GM12878 (cell line): ENCODE results near the gene RXFP4. TPM values are rescaled to one million over a fixed set of nuclear protein-coding genes. Genes with fewer than 3 reads are reported as not detected.

ENCODE experiments used
- ATAC-seq: fragments of 200-7000 bp; cut with Tn5 transposase; 3 replicates; pipeline ENCODE4 v1.9.1; 2020; ENCODE audit warnings: mild to moderate bottlenecking, moderate library complexity
- BruUV-seq: library from RNA; stranded (reverse); fragments of 400-500 nt; replicated peaks from 2 replicates; lab custom pipeline; 2021; lab: Mats Ljungman, UMichigan
- CTCF ChIA-PET: fragments of 300-600 bp; sonication (Branson Sonifier 250); formaldehyde crosslinking; extraction: SDS; loops from one replicate; lab custom pipeline; 2021; ENCODE audit warnings: inconsistent platforms; lab: Yijun Ruan, JAX
- POLR2A ChIA-PET: fragments of 350-600 bp; formaldehyde crosslinking; extraction: SDS; loops from one replicate; lab custom pipeline; 2021; ENCODE audit warnings: inconsistent platforms; lab: Charles Lee
- RAD21 ChIA-PET: fragments of 300-600 bp; sonication (Branson Sonifier 250); formaldehyde crosslinking; loops from one replicate; lab custom pipeline; 2023; ENCODE audit warnings: antibody characterized with exemption; ENCODE audit not compliant: unreplicated experiment; lab: Charles Lee
- SMC1A ChIA-PET: fragments of 300-600 bp; sonication (Branson Sonifier 250); formaldehyde crosslinking; loops from one replicate; lab custom pipeline; 2023; ENCODE audit not compliant: unreplicated experiment, uncharacterized antibody; lab: Charles Lee
- DNase-seq: peaks from one replicate; pipeline ENCODE4 v3.0.0-alpha.2; 2011; ENCODE audit warnings: low read depth, low spot score
- FAIRE-seq: peaks from 3 replicates; lab custom pipeline; 2011; peaks lifted over from hg19 to GRCh38; lab: Jason Lieb, UNC
- H2AFZ ChIP-seq: 2 replicates; pipeline ENCODE4 v1.6.0; 2011; ENCODE audit warnings: low read depth, low read length, control low read depth; ENCODE audit not compliant: control insufficient read depth
- H3K27ac ChIP-seq: 2 replicates; pipeline ENCODE4 v1.5.1; 2011; ENCODE audit warnings: control low read depth; ENCODE audit not compliant: control insufficient read depth, insufficient read depth
- H3K27me3 ChIP-seq, 2 experiments: replicated peaks in 1 of 2; 2 replicates each; pipeline versions ENCODE4 v1.6.0 to v1.6.1; 2011; ENCODE audit warnings: low read length in 1 of 2; ENCODE audit not compliant: control insufficient read depth in 2 of 2, insufficient read depth in 2 of 2
- H3K36me3 ChIP-seq, 2 experiments: 2 replicates each; pipeline ENCODE4 v1.5.1; 2011; ENCODE audit warnings: low read length in 1 of 2; ENCODE audit not compliant: control insufficient read depth in 2 of 2, insufficient read depth in 2 of 2
- H3K4me1 ChIP-seq: 2 replicates; pipeline ENCODE4 v1.6.1; 2011; ENCODE audit warnings: mild to moderate bottlenecking, low read length, moderate library complexity, mixed read lengths; ENCODE audit not compliant: control insufficient read depth, insufficient read depth
- H3K4me2 ChIP-seq: 2 replicates; pipeline ENCODE4 v1.6.0; 2011; ENCODE audit warnings: control low read depth; ENCODE audit not compliant: control insufficient read depth, insufficient read depth
- H3K4me3 ChIP-seq: fragments of 200-600 bp; sonication (generic); 2 replicates; pipeline ENCODE4 v1.5.1; 2016
- H3K79me2 ChIP-seq: 2 replicates; pipeline ENCODE4 v1.6.0; 2011; ENCODE audit warnings: low read length; ENCODE audit not compliant: control insufficient read depth, insufficient read depth
- H3K9ac ChIP-seq: 2 replicates; pipeline ENCODE4 v1.8.0; 2011; ENCODE audit warnings: low read length, control low read depth, mixed read lengths; ENCODE audit not compliant: control insufficient read depth, insufficient read depth
- H3K9me3 ChIP-seq: replicated peaks from 3 replicates; pipeline ENCODE4 v1.5.1; 2011; ENCODE audit warnings: mild to moderate bottlenecking, low read length; ENCODE audit not compliant: control insufficient read depth, insufficient read depth
- H4K20me1 ChIP-seq: 2 replicates; pipeline ENCODE4 v1.6.0; 2011; ENCODE audit not compliant: control insufficient read depth, insufficient read depth
- IKZF2 ChIP-seq, 2 experiments: fragments of 450-650 bp; IDR thresholded peaks; 2 replicates each; pipeline ENCODE4 v1.6.1; 2017; ENCODE audit warnings: mild to moderate bottlenecking in 2 of 2, moderate library complexity in 2 of 2
- POLR2AphosphoS5 ChIP-seq: IDR thresholded peaks from 2 replicates; pipeline ENCODE4 v1.6.1; 2011; ENCODE audit warnings: mild to moderate bottlenecking, low read length, inconsistent platforms
- WGBS: methylation state at CpG from one replicate; pipeline ENCODE4 v1.1.6; 2016; ENCODE audit warnings: low lambda C conversion rate; ENCODE audit not compliant: insufficient replicate concordance, insufficient coverage; ENCODE audit errors: missing lambda C conversion rate; 5-methylcytosine and 5-hydroxymethylcytosine counted together
- in situ Hi-C: fragments of 300-500 bp; cut with MboI; formaldehyde crosslinking; loops from 9 replicates; pipeline ENCODE4 v1.14.3; 2018; ENCODE audit warnings: mixed read lengths
- intact Hi-C: fragments of 100-400 bp; cut with micrococcal nuclease; formaldehyde crosslinking; loops from one replicate; pipeline ENCODE4 v1.14.2; 2022; ENCODE audit not compliant: unreplicated experiment
- polyA plus RNA-seq, 11 experiments: library from polyadenylated mRNA; depleted of rRNA in 4 of 11; unstranded in 6 of 11; stranded (reverse) in 5 of 11; fragments of >200 nt; fragmentation: Nextera tagmentation in 4 of 11; fragmentation: Illumina TruSeq in 1 of 11; extraction: Ambion mirVana in 4 of 11; extraction: Trizol in 1 of 11; gene quantifications; 1 replicate in 1 of 11; 2 replicates in 10 of 11; pipeline versions ENCODE4 v1.2.1 to v1.2.3, GENCODE V29; 2011 to 2016; ENCODE audit warnings: inconsistent platforms in 2 of 11, missing spikeins in 2 of 11, low read depth in 1 of 11
- total RNA-seq, 4 experiments: library from RNA; depleted of rRNA in 3 of 4; stranded (reverse); fragments of >200 nt in 3 of 4; fragmentation: Illumina TruSeq in 1 of 4; extraction: Trizol in 1 of 4; gene quantifications; 2 replicates each; pipeline versions ENCODE4 v1.2.1 to v1.2.3, GENCODE V29; 2013 to 2021
- TF ChIP-seq, protein P1 (sequence below): fragments of 450-650 bp; IDR thresholded peaks from 2 replicates; pipeline ENCODE4 v1.6.1; 2017; ENCODE audit warnings: mild to moderate bottlenecking, moderate library complexity

RXFP4 gene
- total and polyA plus RNA-seq, 10 of the 15 experiments (the other 5 are each of a cell fraction or from before 2014, with no cell fraction given), result 0.10 to 0.40 (median 0.39) TPM; not detected in 7

DNA sequence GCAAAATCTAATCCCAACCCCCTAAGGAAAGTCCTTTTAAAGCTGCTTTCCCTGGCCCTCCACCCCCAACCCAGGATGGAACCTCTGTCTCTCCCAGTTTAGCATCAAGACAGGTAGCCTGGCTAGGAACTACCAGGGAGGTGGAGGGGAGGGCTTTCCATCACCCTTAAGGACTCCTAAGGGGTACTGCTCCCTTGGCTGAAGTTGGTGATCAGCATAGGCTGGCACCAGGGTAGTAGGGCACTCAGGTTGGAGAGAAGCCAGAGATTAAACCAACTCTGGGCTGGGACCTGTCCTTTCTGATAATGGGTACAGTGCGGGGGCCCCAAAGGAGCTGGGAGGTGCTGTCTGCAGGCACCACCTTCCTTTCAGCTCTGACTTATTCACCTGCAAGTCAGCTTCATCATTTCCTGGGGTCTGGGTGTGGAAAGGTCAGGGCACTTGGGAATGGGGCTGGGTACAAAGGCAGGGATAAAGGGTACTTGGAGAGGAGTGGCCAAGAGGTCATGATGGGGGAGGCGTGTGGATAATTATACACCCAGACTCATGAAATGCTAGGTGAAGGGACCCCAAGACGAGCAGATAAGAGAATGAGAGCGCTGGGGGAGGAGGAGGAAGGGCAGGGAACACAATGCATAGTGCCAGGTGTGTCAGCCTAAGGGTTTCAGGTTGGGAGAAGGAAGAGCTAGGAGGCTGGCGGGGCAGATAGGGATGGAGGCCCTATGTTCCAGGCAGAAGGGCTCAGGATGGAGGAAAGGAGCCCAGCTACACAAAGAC lies 35.7 kb downstream of the RXFP4 start:
- ATAC-seq (no peak), DNase-seq (no peak), FAIRE-seq (no peak)
- Histone ChIP-seq H3K79me2 (peaks cover 95% of the 10 kb centered on the region), H2AFZ (no peak overlapping the region), H3K9me3 (no peaks in the 10 kb centered on the region), H3K4me1 (peaks cover 26% of the 10 kb centered on the region), H3K4me2 (peak overlapping the region; percentile 86), H3K4me3 (peak overlapping the region; percentile 100), H3K27me3 (no peaks in the 10 kb centered on the region), H3K9ac (peak overlapping the region; percentile 95), H4K20me1 (peaks cover 4% of the 10 kb centered on the region; the same call in 1 of the 2 replicates), H3K27ac (peak overlapping the region; percentile 97), H3K36me3 (peaks cover 0 to 2% of the 10 kb centered on the region in 2 experiments; a peak in 1 of 4 replicates)
- intact Hi-C loops (loop anchor here (2.0 to 5.0 kb wide), 3 partner anchors 18 to 75 kb away; partner anchors contain the start of genes LAMTOR2 and UBQLN4), in situ Hi-C loops (no loop called here)
- ChIA-PET CTCF (interaction anchor here (0.7 to 14.7 kb wide), 20 partner anchors 10 to 120 kb away, joined by 3 to 227 read pairs (median 4); partner anchors contain the start of genes KHDC4 and RXFP4), SMC1A (interaction anchor here (0.6 to 16.7 kb wide), 16 partner anchors 9 to 446 kb away, joined by 3 to 229 read pairs (median 6); partner anchors contain the start of genes KHDC4, RXFP4 and SYT11), POLR2A (interaction anchor here (0.5 to 14.9 kb wide), 14 partner anchors 9 to 524 kb away, joined by 3 to 273 read pairs (median 6); partner anchors contain the start of genes KHDC4 and RXFP4), RAD21 (interaction anchor here (0.8 to 14.4 kb wide), 15 partner anchors 9 to 174 kb away, joined by 3 to 214 read pairs (median 13); partner anchors contain the start of genes KHDC4, RXFP4 and SYT11)
- BruUV-seq, result TSS peak; percentile 46
- TF ChIP-seq IKZF2 (IDR thresholded peaks at IDR 0.05), result peak in 1 of 2 experiments; percentile 26; a peak in 1 of 4 replicates
- TF ChIP-seq POLR2AphosphoS5, result peak; percentile 76; the same call in 1 of the 2 replicates
- TF ChIP-seq, protein P1, sequence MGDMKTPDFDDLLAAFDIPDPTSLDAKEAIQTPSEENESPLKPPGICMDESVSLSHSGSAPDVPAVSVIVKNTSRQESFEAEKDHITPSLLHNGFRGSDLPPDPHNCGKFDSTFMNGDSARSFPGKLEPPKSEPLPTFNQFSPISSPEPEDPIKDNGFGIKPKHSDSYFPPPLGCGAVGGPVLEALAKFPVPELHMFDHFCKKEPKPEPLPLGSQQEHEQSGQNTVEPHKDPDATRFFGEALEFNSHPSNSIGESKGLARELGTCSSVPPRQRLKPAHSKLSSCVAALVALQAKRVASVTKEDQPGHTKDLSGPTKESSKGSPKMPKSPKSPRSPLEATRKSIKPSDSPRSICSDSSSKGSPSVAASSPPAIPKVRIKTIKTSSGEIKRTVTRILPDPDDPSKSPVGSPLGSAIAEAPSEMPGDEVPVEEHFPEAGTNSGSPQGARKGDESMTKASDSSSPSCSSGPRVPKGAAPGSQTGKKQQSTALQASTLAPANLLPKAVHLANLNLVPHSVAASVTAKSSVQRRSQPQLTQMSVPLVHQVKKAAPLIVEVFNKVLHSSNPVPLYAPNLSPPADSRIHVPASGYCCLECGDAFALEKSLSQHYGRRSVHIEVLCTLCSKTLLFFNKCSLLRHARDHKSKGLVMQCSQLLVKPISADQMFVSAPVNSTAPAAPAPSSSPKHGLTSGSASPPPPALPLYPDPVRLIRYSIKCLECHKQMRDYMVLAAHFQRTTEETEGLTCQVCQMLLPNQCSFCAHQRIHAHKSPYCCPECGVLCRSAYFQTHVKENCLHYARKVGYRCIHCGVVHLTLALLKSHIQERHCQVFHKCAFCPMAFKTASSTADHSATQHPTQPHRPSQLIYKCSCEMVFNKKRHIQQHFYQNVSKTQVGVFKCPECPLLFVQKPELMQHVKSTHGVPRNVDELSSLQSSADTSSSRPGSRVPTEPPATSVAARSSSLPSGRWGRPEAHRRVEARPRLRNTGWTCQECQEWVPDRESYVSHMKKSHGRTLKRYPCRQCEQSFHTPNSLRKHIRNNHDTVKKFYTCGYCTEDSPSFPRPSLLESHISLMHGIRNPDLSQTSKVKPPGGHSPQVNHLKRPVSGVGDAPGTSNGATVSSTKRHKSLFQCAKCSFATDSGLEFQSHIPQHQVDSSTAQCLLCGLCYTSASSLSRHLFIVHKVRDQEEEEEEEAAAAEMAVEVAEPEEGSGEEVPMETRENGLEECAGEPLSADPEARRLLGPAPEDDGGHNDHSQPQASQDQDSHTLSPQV, result no peak
- 7% methylated on average over 5 of the region's 5 CpGs for WGBS
